Activated T-helper 1 cell treated with anti-CD3 and anti-CD28 coated beads, Interleukin-12 subunit alpha, Interleukin-12 subunit beta, Interleukin-2, Interleukin-4 antibody, amounts not matched to agents 30 ng/mL and 10 ng/mL and 1 ng/mL, durations not matched to agents 14 hours and 24 hours and 36 hours (primary cell): ENCODE data around the gene TRMT10C. TPM values are rescaled to one million over a fixed set of nuclear protein-coding genes. Genes with fewer than 3 reads are reported as not detected.
"Not testable (repeated sequence)": the region's sequence is repeated elsewhere in the genome, so short reads cannot be mapped to it uniquely, and the experiment has no call there.

ENCODE experiments used
- DNase-seq: peaks from one replicate; pipeline ENCODE4 v3.0.0; 2021; ENCODE audit warnings: low spot score
- H3K27ac Mint-ChIP-seq: one replicate; pipeline ENCODE4 v1.8.0; 2021; ENCODE audit warnings: mild to moderate bottlenecking, mixed read lengths
- H3K27me3 Mint-ChIP-seq: one replicate; pipeline ENCODE4 v1.8.0; 2022; ENCODE audit warnings: mild to moderate bottlenecking, moderate library complexity, mixed read lengths; ENCODE audit not compliant: insufficient read depth
- H3K36me3 Mint-ChIP-seq: one replicate; pipeline ENCODE4 v1.8.0; 2021; ENCODE audit warnings: low read depth, mixed read lengths
- H3K4me1 Mint-ChIP-seq: one replicate; pipeline ENCODE4 v1.8.0; 2021; ENCODE audit warnings: low read depth, mixed read lengths
- H3K4me3 Mint-ChIP-seq: one replicate; pipeline ENCODE4 v1.8.0; 2021; ENCODE audit warnings: mild to moderate bottlenecking, moderate library complexity, mixed read lengths
- H3K9me3 Mint-ChIP-seq: one replicate; pipeline ENCODE4 v1.8.0; 2021; ENCODE audit warnings: mixed read lengths
- intact Hi-C: fragments of 100-400 bp; cut with micrococcal nuclease; formaldehyde crosslinking; loops from one replicate; pipeline ENCODE4 v1.15.1; 2024
- total RNA-seq: library from RNA; stranded (reverse); gene quantifications from 2 replicates; pipeline ENCODE4 v1.2.3, GENCODE V29; 2022

The TRMT10C gene
- total RNA-seq, 1 donor from 2014 or later = 59.9 TPM

- Mint-ChIP-seq H3K27me3 (peaks cover 15% of the 10 kb centered on the region), H3K9me3 (no peaks in the 10 kb centered on the region), H3K4me3 (no peak overlapping the region), H3K27ac (no peak overlapping the region), H3K36me3 (no peaks in the 10 kb centered on the region), H3K4me1 (peaks cover 8% of the 10 kb centered on the region)
- no peak for DNase-seq
- intact Hi-C loops = no loop called here
Observed at GRCh38 chr3:101556064-101556463, 5.6 kb upstream of the TRMT10C start.

- Mint-ChIP-seq H3K27ac (peak overlapping the region; percentile 96), H3K9me3 (no peaks in the 10 kb centered on the region), H3K27me3 (no peaks in the 10 kb centered on the region), H3K36me3 (peaks cover 51% of the 10 kb centered on the region), H3K4me1 (peaks cover 70% of the 10 kb centered on the region), H3K4me3 (peak overlapping the region; percentile 24)
- intact Hi-C loops = loop anchor here (1.0 to 10.0 kb wide), 3 partner anchors 49 to 1480 kb away; partner anchors contain the start of gene TBC1D23
- DNase-seq = no peak
Observed at GRCh38 chr3:101567528-101568317, 6.1 kb downstream of the TRMT10C start.

GRCh38 chr3:101571028-101571895, 9.6 kb downstream of the TRMT10C start:
- DNase-seq = no peak
- H3K27ac Mint-ChIP-seq = no peak overlapping the region

DNA sequence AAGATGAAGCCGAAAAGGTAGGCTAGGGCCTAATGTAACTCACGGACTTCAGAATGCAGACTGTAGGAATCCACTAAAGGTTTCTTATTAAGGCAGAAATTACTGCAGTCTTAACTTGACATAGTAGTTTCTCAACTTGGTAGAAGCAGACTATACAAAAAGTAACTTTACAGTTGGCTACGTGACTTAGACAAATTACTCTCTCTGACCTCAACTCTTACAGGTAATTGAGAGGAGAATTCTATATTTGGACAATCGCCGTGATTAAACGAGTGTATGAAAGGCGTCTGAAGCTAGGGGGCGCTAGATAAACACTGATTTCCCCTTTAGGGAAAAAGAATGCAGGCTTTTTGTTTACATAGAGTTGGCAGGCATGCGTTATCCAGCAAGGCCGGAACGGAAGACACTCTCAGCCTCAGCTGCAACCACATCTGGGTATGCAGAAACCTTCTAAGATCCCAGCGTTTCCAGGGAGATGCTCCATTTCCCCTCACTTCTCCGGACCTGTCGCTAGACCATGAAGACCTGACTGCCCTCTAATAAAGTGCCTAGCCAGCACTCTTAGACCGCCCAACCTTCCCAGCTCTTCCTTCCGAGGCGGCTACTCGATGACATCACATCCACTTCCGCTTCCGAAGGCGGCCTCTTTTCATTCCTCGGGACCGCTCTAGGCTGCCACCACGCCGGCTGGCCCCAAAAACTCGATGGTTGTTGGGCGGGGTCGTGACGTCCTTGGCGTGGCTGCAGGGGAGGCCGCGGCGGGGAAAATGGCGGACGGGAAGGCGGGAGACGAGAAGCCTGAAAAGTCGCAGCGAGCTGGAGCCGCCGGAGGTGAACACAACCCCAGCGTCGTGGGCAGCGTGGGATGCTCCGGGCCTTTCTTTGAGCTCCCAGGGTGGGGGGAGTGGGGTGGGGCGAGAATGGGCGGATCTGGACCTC, 12.1 kb downstream of the TRMT10C start, which contains the start of gene PCNP:
PCNP (plus strand) TSS at position 732 of the 939 bp plus-strand sequence; CDS start at position 768, 36 bp downstream.
- Mint-ChIP-seq H3K4me3 (peak within 1 kb of the TSS; percentile 94), H3K4me1 (peaks cover 68% of the 10 kb centered on the region), H3K27me3 (no peaks in the 10 kb centered on the region), H3K9me3 (no peaks in the 10 kb centered on the region), H3K36me3 (peaks cover 19% of the 10 kb centered on the region), H3K27ac (peak within 1 kb of the TSS; percentile 99)
- DNase-seq = peak; percentile 99
- intact Hi-C loops = loop anchor here (1.0 to 10.0 kb wide), 16 partner anchors 12 to 1759 kb away; partner anchors contain the start of genes CEP97, CMSS1, LNP1 and NIT2

More at GRCh38 chr3:101571028-101571895, 9.6 kb downstream of the TRMT10C start:
- H3K4me1 Mint-ChIP-seq = peaks cover 75% of the 10 kb centered on the region
- H3K4me3 Mint-ChIP-seq = no peak overlapping the region
- peaks cover 30% of the 10 kb centered on the region for H3K36me3 Mint-ChIP-seq
- no peaks in the 10 kb centered on the region for H3K9me3 Mint-ChIP-seq
- intact Hi-C loops = loop anchor here (5.0 to 10.0 kb wide), 2 partner anchors 206 to 1756 kb away; partner anchors contain the start of genes CMSS1 and NXPE3
- no peaks in the 10 kb centered on the region for H3K27me3 Mint-ChIP-seq

- Mint-ChIP-seq H3K36me3 (peaks cover 22% of the 10 kb centered on the region), H3K27ac (peak overlapping the region; percentile 99), H3K4me3 (peak overlapping the region; percentile 94), H3K4me1 (peaks cover 72% of the 10 kb centered on the region), H3K27me3 (no peaks in the 10 kb centered on the region), H3K9me3 (no peaks in the 10 kb centered on the region)
- DNase-seq = peak; percentile 50
- intact Hi-C loops = loop anchor here (1.0 to 10.0 kb wide), 11 partner anchors 62 to 1760 kb away; partner anchors contain the start of genes CEP97, CMSS1, LNP1 and NIT2
Observed at GRCh38 chr3:101574388-101575112, 12.9 kb downstream of the TRMT10C start.

- no peaks in the 10 kb centered on the region for H3K27me3 Mint-ChIP-seq
- H3K9me3 Mint-ChIP-seq = no peaks in the 10 kb centered on the region
- no peak overlapping the region for H3K27ac Mint-ChIP-seq
- no peak for DNase-seq
- no peak overlapping the region for H3K4me3 Mint-ChIP-seq
- intact Hi-C loops = loop anchor here (10.0 kb wide), 1 partner anchor 1762 kb away; the partner anchor contains the start of gene CMSS1
- H3K36me3 Mint-ChIP-seq = peaks cover 27% of the 10 kb centered on the region
- H3K4me1 Mint-ChIP-seq = peaks cover 53% of the 10 kb centered on the region
Observed at GRCh38 chr3:101577286-101577685, 15.6 kb downstream of the TRMT10C start.

GRCh38 chr3:101588616-101589015, 26.9 kb downstream of the TRMT10C start:
- no peaks in the 10 kb centered on the region for H3K9me3 Mint-ChIP-seq
- no peaks in the 10 kb centered on the region for H3K27me3 Mint-ChIP-seq
- peaks cover 32% of the 10 kb centered on the region for H3K36me3 Mint-ChIP-seq
- H3K27ac Mint-ChIP-seq = no peak overlapping the region
- H3K4me3 Mint-ChIP-seq = no peak overlapping the region
- peaks cover 14% of the 10 kb centered on the region for H3K4me1 Mint-ChIP-seq
- no peak for DNase-seq
- intact Hi-C loops = no loop called here

DNA sequence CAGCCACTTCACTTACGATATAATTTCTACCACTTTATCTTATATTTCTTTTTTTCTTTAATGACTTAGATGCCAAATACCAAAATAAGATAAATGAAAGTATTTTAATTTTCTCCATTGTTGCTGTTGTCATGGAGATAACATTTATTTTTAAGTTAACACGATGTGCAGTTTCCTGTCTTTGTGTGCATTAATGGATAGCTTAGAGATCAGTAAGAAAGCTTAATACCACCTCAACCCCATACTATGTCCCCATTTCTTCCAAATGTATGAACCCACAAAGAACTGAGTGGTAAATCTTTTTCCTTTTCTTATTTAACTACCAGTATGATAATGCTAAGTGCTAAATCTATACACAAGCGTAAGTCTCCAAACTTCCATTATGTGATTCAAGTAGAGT, 29.4 kb downstream of the TRMT10C start:
- Mint-ChIP-seq H3K27ac (no peak overlapping the region), H3K9me3 (no peaks in the 10 kb centered on the region), H3K4me3 (no peak overlapping the region), H3K36me3 (peaks cover 28% of the 10 kb centered on the region), H3K4me1 (peaks cover 9% of the 10 kb centered on the region), H3K27me3 (no peaks in the 10 kb centered on the region)
- intact Hi-C loops = no loop called here
- no peak for DNase-seq

DNA sequence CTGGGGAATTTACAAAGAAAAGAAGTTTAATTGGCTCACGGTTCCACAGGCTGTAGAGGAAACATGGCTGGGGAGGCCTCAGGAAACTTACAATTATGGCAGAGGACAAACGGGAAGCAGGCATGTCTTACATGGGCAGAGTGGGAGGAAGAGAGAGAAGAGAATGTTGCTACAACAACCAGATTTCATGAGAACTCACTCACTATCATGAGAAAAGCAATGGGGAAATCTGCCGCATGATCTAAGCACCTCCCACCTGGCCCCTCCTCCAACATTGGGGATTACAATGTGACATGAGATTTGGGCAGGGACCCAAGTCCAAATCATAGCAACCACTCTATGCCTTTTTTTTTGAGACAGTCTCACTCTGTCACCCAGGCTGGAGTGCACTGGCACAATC, 41.1 kb downstream of the TRMT10C start:
- H3K4me3 Mint-ChIP-seq = no peak overlapping the region
- H3K27ac Mint-ChIP-seq = no peak overlapping the region
- H3K4me1 Mint-ChIP-seq = no peaks in the 10 kb centered on the region
- peaks cover 5% of the 10 kb centered on the region for H3K36me3 Mint-ChIP-seq
- no peak for DNase-seq
- H3K9me3 Mint-ChIP-seq = peaks cover 3% of the 10 kb centered on the region
- H3K27me3 Mint-ChIP-seq = no peaks in the 10 kb centered on the region
- intact Hi-C loops = no loop called here

GRCh38 chr3:101603184-101603583, 41.5 kb downstream of the TRMT10C start:
- H3K36me3 Mint-ChIP-seq = peaks cover 5% of the 10 kb centered on the region
- DNase-seq = no peak
- H3K27me3 Mint-ChIP-seq = no peaks in the 10 kb centered on the region
- H3K4me1 Mint-ChIP-seq = no peaks in the 10 kb centered on the region
- no peak overlapping the region for H3K27ac Mint-ChIP-seq
- peaks cover 3% of the 10 kb centered on the region for H3K9me3 Mint-ChIP-seq
- H3K4me3 Mint-ChIP-seq = no peak overlapping the region
- intact Hi-C loops = no loop called here

GRCh38 chr3:101605398-101605797, 43.7 kb downstream of the TRMT10C start:
- H3K4me3 Mint-ChIP-seq, H3K27me3 Mint-ChIP-seq, H3K27ac Mint-ChIP-seq, H3K9me3 Mint-ChIP-seq, H3K4me1 Mint-ChIP-seq, DNase-seq, H3K36me3 Mint-ChIP-seq, intact Hi-C loops: not testable (repeated sequence)
